Renal cortex interstitium (tissue), 11 donors: ENCODE measurements around the gene MAST4. TPM values are rescaled to one million over a fixed set of nuclear protein-coding genes. Genes with fewer than 3 reads are reported as not detected.
A peak's percentile ranks its signal among the peaks of the same experiment; 100 is the strongest.

ENCODE experiments used
- DNase-seq, 11 donors: peaks; one replicate each; pipeline ENCODE4 v3.0.0-alpha.2; 2013; ENCODE audit warnings: low read depth in 9 of 11, low spot score in 4 of 11; ENCODE audit errors: extremely low read depth in 1 of 11
- polyA plus RNA-seq, 3 donors: library from polyadenylated mRNA; unstranded; fragments of 120-200 nt; gene quantifications; one replicate each; pipeline ENCODE4 v1.2.1, GENCODE V29; 2013; ENCODE audit not compliant: insufficient read length in 3 of 3

MAST4 gene
- polyA plus RNA-seq, 3 donors, result 15.2 to 19.4 (median 16.8) TPM

- no peak for DNase-seq
Observed at GRCh38 chr5:67133776-67134175, 537.6 kb downstream of the MAST4 start.

GRCh38 chr5:67135381-67135984 lies 539.3 kb downstream of the MAST4 start:
- no peak for DNase-seq

- no peak for DNase-seq
Observed at GRCh38 chr5:67139030-67139429, 542.8 kb downstream of the MAST4 start.

- DNase-seq, result no peak
Observed at GRCh38 chr5:67140413-67140812, 544.2 kb downstream of the MAST4 start.

- DNase-seq, result no peak
Observed at GRCh38 chr5:67141644-67142043, 545.5 kb downstream of the MAST4 start.

- DNase-seq, result no peak
Observed at GRCh38 chr5:67142816-67143215, 546.6 kb downstream of the MAST4 start.

- no peak for DNase-seq
Observed at GRCh38 chr5:67143549-67143948, 547.4 kb downstream of the MAST4 start.

GRCh38 chr5:67144183-67144639 lies 548.0 kb downstream of the MAST4 start:
- no peak for DNase-seq

- no peak for DNase-seq
Observed at GRCh38 chr5:67146574-67146973, 550.4 kb downstream of the MAST4 start.

- DNase-seq, result no peak
Observed at GRCh38 chr5:67146981-67147380, 550.8 kb downstream of the MAST4 start.

GRCh38 chr5:67147760-67148159 lies 551.6 kb downstream of the MAST4 start:
- no peak for DNase-seq

GRCh38 chr5:67149057-67149950 lies 553.1 kb downstream of the MAST4 start:
- no peak for DNase-seq

GRCh38 chr5:67149951-67150523 lies 553.8 kb downstream of the MAST4 start:
- no peak for DNase-seq

GRCh38 chr5:67152400-67152799 lies 556.2 kb downstream of the MAST4 start:
- DNase-seq, result no peak

- DNase-seq, result no peak
Observed at GRCh38 chr5:67153292-67153691, 557.1 kb downstream of the MAST4 start.

GRCh38 chr5:67154556-67155206 lies 558.5 kb downstream of the MAST4 start:
- no peak for DNase-seq

GRCh38 chr5:67156976-67157583 lies 560.9 kb downstream of the MAST4 start:
- peak in 1 of 11 donors; percentile 13 for DNase-seq

GRCh38 chr5:67160272-67160671 lies 564.1 kb downstream of the MAST4 start:
- no peak for DNase-seq

GRCh38 chr5:67160985-67161384 lies 564.8 kb downstream of the MAST4 start:
- DNase-seq, result no peak
